ENCODE results near the gene MIS18BP1. TPM values are rescaled to one million over a fixed set of nuclear protein-coding genes. Genes with fewer than 3 reads are reported as not detected.
A peak's percentile ranks its signal among the peaks of the same experiment; 100 is the strongest.

Gene MIS18BP1
- total RNA-seq, 2 donors from 2014 or later, result 61.0 to 91.8 TPM

DNA sequence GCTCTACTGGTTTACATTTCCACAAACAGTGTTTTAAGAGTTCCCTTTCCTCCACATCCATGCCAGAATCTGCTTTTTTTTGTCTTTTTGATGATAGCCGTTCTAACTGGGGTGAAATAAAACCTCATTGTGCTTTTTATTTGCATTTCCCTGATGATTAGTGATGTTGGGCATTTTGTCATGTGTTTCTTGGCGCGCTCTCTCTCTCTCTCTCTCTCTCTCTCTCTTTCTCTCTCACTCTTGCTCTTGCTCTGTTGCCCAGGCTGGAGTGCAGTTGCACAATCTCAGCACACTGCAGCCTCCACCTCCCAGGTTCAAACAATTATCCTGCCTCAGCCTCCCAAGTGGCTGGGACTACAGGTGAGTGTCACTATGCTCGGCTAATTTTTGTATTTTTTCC is 9.6 kb upstream of the MIS18BP1 start:
- Mint-ChIP-seq H3K4me3 (no peak overlapping the region), H3K4me1 (no peaks in the 10 kb centered on the region), H3K27ac (no peak overlapping the region), H3K9me3 (peaks cover 28% of the 10 kb centered on the region), H3K27me3 (ENCODE audit: insufficient read depth) (no peaks in the 10 kb centered on the region), H3K36me3 (ENCODE audit: low read depth) (peaks cover 5% of the 10 kb centered on the region)
- Histone ChIP-seq H3K27me3 (ENCODE audit: control insufficient read depth, insufficient read depth, low read length, poor library complexity, severe bottlenecking) (no peaks in the 10 kb centered on the region), H3K9ac (ENCODE audit: extremely low read depth, low read length, poor library complexity, severe bottlenecking) (no peak overlapping the region), H3K9me3 (ENCODE audit: control insufficient read depth, low read length) (peaks cover 27% of the 10 kb centered on the region), H3K4me3 (ENCODE audit: low read length) (no peak overlapping the region), H3K4me1 (ENCODE audit: control insufficient read depth, insufficient read depth, low read length) (no peaks in the 10 kb centered on the region), H3K27ac (ENCODE audit: low read depth, low read length) (no peak overlapping the region), H3K36me3 (ENCODE audit: control insufficient read depth, insufficient read depth, low read length) (no peaks in the 10 kb centered on the region)
- 78 to 90% methylated on average over 1 to 4 of the region's 4 CpGs for WGBS, 2 experiments (ENCODE audit: insufficient coverage in 1 of 2, insufficient read length in 1 of 2)
- no peak for DNase-seq
- TF ChIP-seq, protein P1, sequence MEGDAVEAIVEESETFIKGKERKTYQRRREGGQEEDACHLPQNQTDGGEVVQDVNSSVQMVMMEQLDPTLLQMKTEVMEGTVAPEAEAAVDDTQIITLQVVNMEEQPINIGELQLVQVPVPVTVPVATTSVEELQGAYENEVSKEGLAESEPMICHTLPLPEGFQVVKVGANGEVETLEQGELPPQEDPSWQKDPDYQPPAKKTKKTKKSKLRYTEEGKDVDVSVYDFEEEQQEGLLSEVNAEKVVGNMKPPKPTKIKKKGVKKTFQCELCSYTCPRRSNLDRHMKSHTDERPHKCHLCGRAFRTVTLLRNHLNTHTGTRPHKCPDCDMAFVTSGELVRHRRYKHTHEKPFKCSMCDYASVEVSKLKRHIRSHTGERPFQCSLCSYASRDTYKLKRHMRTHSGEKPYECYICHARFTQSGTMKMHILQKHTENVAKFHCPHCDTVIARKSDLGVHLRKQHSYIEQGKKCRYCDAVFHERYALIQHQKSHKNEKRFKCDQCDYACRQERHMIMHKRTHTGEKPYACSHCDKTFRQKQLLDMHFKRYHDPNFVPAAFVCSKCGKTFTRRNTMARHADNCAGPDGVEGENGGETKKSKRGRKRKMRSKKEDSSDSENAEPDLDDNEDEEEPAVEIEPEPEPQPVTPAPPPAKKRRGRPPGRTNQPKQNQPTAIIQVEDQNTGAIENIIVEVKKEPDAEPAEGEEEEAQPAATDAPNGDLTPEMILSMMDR (conservative IDR thresholded peaks at IDR 0.05), result no peak

DNA sequence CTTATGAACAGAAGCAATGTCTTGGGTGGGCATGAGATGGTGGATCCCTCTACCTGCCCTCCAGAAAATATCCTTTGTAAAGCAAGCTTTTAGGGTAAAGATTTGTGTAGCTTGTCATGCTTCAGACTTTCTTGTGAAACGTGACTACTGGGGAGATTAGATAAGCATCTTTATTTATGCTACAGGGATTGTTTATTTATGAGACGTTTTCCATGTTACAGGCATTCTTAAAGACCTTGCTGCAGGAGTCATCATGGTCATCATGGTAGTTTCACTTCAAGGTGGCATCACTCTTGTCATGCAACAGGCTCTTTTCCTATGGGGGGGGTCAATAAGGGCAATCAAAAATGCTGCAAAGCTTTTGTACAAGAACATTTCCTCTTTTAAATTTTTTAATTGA is 8.2 kb upstream of the MIS18BP1 start:
- Histone ChIP-seq H3K9me3 (ENCODE audit: control insufficient read depth, low read length) (peaks cover 34% of the 10 kb centered on the region), H3K27me3 (ENCODE audit: control insufficient read depth, insufficient read depth, low read length, poor library complexity, severe bottlenecking) (no peaks in the 10 kb centered on the region), H3K9ac (ENCODE audit: extremely low read depth, low read length, poor library complexity, severe bottlenecking) (no peak overlapping the region), H3K36me3 (ENCODE audit: control insufficient read depth, insufficient read depth, low read length) (no peaks in the 10 kb centered on the region), H3K4me1 (ENCODE audit: control insufficient read depth, insufficient read depth, low read length) (no peaks in the 10 kb centered on the region), H3K27ac (ENCODE audit: low read depth, low read length) (no peak overlapping the region), H3K4me3 (ENCODE audit: low read length) (no peak overlapping the region)
- Mint-ChIP-seq H3K4me3 (no peak overlapping the region), H3K9me3 (peaks cover 32% of the 10 kb centered on the region), H3K27me3 (ENCODE audit: insufficient read depth) (peaks cover 2% of the 10 kb centered on the region), H3K36me3 (ENCODE audit: low read depth) (peaks cover 5% of the 10 kb centered on the region), H3K4me1 (no peaks in the 10 kb centered on the region), H3K27ac (no peak overlapping the region)
- 83 to 84% methylated on average over 1 to 2 of the region's 2 CpGs for WGBS, 2 experiments (ENCODE audit: insufficient coverage in 1 of 2, insufficient read length in 1 of 2)
- no peak for DNase-seq
- TF ChIP-seq, protein P1 (conservative IDR thresholded peaks at IDR 0.05), result no peak

DNA sequence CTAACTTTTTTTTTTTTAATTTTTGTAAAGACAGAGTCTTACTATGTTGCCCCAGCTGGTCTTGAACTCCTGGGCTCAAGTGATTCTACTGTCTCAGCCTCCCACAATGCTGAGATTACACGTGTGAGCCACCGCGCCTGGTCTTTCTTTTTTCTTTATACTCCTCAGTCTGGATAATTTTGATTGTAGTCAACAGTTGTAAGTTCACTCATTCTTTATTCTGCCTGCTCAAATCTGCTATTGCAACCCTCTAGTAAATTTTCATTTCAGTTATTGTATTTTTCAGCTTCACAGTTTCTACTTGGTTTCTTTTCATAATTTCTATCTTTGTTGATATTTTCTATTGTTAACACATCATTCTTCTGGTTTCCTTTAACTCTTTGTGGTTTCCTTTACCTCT is 5.8 kb upstream of the MIS18BP1 start:
- Histone ChIP-seq H3K4me3 (ENCODE audit: low read length) (peak overlapping the region; percentile 11), H3K36me3 (ENCODE audit: control insufficient read depth, insufficient read depth, low read length) (no peaks in the 10 kb centered on the region), H3K27ac (ENCODE audit: low read depth, low read length) (no peak overlapping the region), H3K27me3 (ENCODE audit: control insufficient read depth, insufficient read depth, low read length, poor library complexity, severe bottlenecking) (no peaks in the 10 kb centered on the region), H3K9me3 (ENCODE audit: control insufficient read depth, low read length) (peaks cover 41% of the 10 kb centered on the region), H3K9ac (ENCODE audit: extremely low read depth, low read length, poor library complexity, severe bottlenecking) (no peak overlapping the region), H3K4me1 (ENCODE audit: control insufficient read depth, insufficient read depth, low read length) (no peaks in the 10 kb centered on the region)
- WGBS, 2 experiments (ENCODE audit: insufficient coverage in 1 of 2, insufficient read length in 1 of 2), result 82 to 98% methylated on average over 3 of the region's 3 CpGs
- no peak for DNase-seq
- Mint-ChIP-seq H3K36me3 (ENCODE audit: low read depth) (peaks cover 5% of the 10 kb centered on the region), H3K4me3 (no peak overlapping the region), H3K4me1 (no peaks in the 10 kb centered on the region), H3K27me3 (ENCODE audit: insufficient read depth) (peaks cover 6% of the 10 kb centered on the region), H3K9me3 (peaks cover 35% of the 10 kb centered on the region), H3K27ac (no peak overlapping the region)
- TF ChIP-seq, protein P1 (conservative IDR thresholded peaks at IDR 0.05), result no peak

Data from endodermal cell (in vitro differentiated cells).